HEK293T (cell line): ENCODE results near the gene CFAP74.

Experiments
- BHLHE40 ChIP-seq: fragments of 450-650 bp; IDR thresholded peaks from 2 replicates; pipeline ENCODE4 v1.6.1; 2016; ENCODE audit warnings: mild to moderate bottlenecking, moderate library complexity, borderline replicate concordance
- CTBP1 ChIP-seq: fragments of 450-650 bp; IDR thresholded peaks from 2 replicates; pipeline ENCODE4 v1.6.1; 2016; ENCODE audit warnings: borderline replicate concordance
- ELF4 ChIP-seq: fragments of 450-650 bp; IDR thresholded peaks from 2 replicates; pipeline ENCODE4 v1.6.1; 2017; ENCODE audit warnings: antibody characterized with exemption
- FOXA1 ChIP-seq: fragments of 450-650 bp; IDR thresholded peaks from 2 replicates; pipeline ENCODE4 v1.6.1; 2016; ENCODE audit warnings: mild to moderate bottlenecking
- FOXK2 ChIP-seq: fragments of 450-650 bp; IDR thresholded peaks from 2 replicates; pipeline ENCODE4 v1.6.1; 2016; ENCODE audit warnings: mild to moderate bottlenecking
- FOXM1 ChIP-seq: fragments of 450-650 bp; IDR thresholded peaks from 2 replicates; pipeline ENCODE4 v1.6.1; 2017; ENCODE audit warnings: mild to moderate bottlenecking, borderline replicate concordance
- HDGF ChIP-seq: fragments of 450-650 bp; IDR thresholded peaks from 2 replicates; pipeline ENCODE4 v1.6.1; 2017; ENCODE audit warnings: antibody characterized with exemption, borderline replicate concordance
- L3MBTL2 ChIP-seq: fragments of 450-650 bp; conservative IDR thresholded peaks from 2 replicates; pipeline ENCODE4 v1.6.1; 2016; ENCODE audit warnings: mild to moderate bottlenecking
- LEF1 ChIP-seq: fragments of 450-650 bp; IDR thresholded peaks from 2 replicates; pipeline ENCODE4 v1.6.1; 2017; ENCODE audit warnings: mild to moderate bottlenecking, borderline replicate concordance
- SP1 ChIP-seq: fragments of 450-650 bp; IDR thresholded peaks from 2 replicates; pipeline ENCODE4 v1.6.1; 2017
- SUZ12 ChIP-seq: fragments of 450-650 bp; IDR thresholded peaks from 2 replicates; pipeline ENCODE4 v1.6.1; 2016; ENCODE audit warnings: mild to moderate bottlenecking

DNA sequence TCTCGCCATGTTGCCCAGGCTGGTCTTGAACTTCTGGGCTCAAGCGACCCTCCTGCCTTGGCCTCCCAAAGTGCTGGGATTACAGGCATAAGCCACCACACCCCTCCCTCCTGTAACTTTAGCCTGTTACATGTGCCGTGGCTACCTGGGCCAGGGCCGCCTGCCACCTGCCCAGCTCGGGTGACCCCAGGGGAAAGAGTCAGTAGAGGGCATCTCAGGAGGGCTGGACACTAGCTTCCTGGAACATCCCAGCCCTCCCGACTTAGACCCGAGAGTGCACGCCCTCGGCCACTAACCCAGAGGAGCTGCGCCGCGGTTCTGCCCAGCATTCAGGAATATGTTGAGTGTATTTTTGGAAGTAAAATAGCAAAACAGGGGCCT, 44.1 kb downstream of the CFAP74 start:
- TF ChIP-seq FOXM1 = no peak
- TF ChIP-seq FOXA1 = no peak
- TF ChIP-seq SP1 = no peak
- no peak for TF ChIP-seq LEF1
- TF ChIP-seq CTBP1 = no peak
- no peak for TF ChIP-seq HDGF
- TF ChIP-seq L3MBTL2 = no peak
- no peak for TF ChIP-seq SUZ12
- TF ChIP-seq FOXK2 = no peak
- TF ChIP-seq BHLHE40 = no peak
- TF ChIP-seq ELF4 = no peak
